IMR-90 (cell line): ENCODE data around the gene CLNS1A. TPM values are rescaled to one million over a fixed set of nuclear protein-coding genes. Genes with fewer than 3 reads are reported as not detected.

Experiments used
- ATAC-seq: fragments of 200-7000 bp; cut with Tn5 transposase; 2 replicates; pipeline ENCODE4 v1.9.1; 2020; ENCODE audit warnings: low read depth, mild to moderate bottlenecking, moderate library complexity
- BruUV-seq: library from RNA; stranded (reverse); fragments of 400-500 nt; replicated peaks from 2 replicates; lab custom pipeline; 2021; lab: Mats Ljungman, UMichigan
- CTCF ChIA-PET: fragments of 300-600 bp; formaldehyde crosslinking; extraction: SDS; loops from one replicate; lab custom pipeline; 2021; ENCODE audit warnings: antibody characterized with exemption; lab: Yijun Ruan, JAX
- POLR2A ChIA-PET: fragments of 300-600 bp; sonication (Branson Sonifier 250); formaldehyde crosslinking; loops from one replicate; lab custom pipeline; 2022; ENCODE audit warnings: antibody characterized with exemption; ENCODE audit not compliant: unreplicated experiment; lab: Charles Lee
- DNase-seq: peaks from one replicate; pipeline ENCODE4 v3.0.0; 2013
- H2AFZ ChIP-seq: replicated peaks from 2 replicates; pipeline ENCODE3; 2013; ENCODE audit warnings: low read length, mild to moderate bottlenecking; ENCODE audit not compliant: poor library complexity
- H2AK5ac ChIP-seq: 2 replicates; pipeline ENCODE4 v1.6.1; 2013; ENCODE audit warnings: low read depth, low read length, inconsistent platforms
- H2AK9ac ChIP-seq: replicated peaks from 2 replicates; pipeline ENCODE3; 2013; ENCODE audit warnings: mild to moderate bottlenecking, low read depth, low read length, moderate library complexity; ENCODE audit not compliant: poor library complexity
- H2BK120ac ChIP-seq: 2 replicates; pipeline ENCODE4 v1.6.1; 2013; ENCODE audit warnings: low read depth, low read length, inconsistent platforms
- H2BK15ac ChIP-seq: 3 replicates; pipeline ENCODE4 v1.6.1; 2013; ENCODE audit warnings: low read depth, low read length, inconsistent platforms
- H2BK20ac ChIP-seq: 2 replicates; pipeline ENCODE4 v1.6.1; 2013; ENCODE audit warnings: low read depth, mild to moderate bottlenecking, inconsistent platforms, low read length, moderate library complexity
- H2BK5ac ChIP-seq: 2 replicates; pipeline ENCODE4 v1.6.1; 2013; ENCODE audit warnings: mild to moderate bottlenecking, low read depth, low read length, inconsistent platforms; ENCODE audit not compliant: poor library complexity, severe bottlenecking
- H3K14ac ChIP-seq: replicated peaks from 2 replicates; pipeline ENCODE4 v1.6.1; 2013; ENCODE audit warnings: low read depth, low read length, inconsistent platforms
- H3K18ac ChIP-seq: 2 replicates; pipeline ENCODE4 v1.6.1; 2013; ENCODE audit warnings: low read depth, low read length, control low read depth
- H3K23ac ChIP-seq: 2 replicates; pipeline ENCODE4 v1.6.1; 2013; ENCODE audit warnings: low read depth, low read length, inconsistent platforms
- H3K27ac ChIP-seq: 2 replicates; pipeline ENCODE4 v1.5.1; 2013; ENCODE audit warnings: mild to moderate bottlenecking, control low read depth, low read length; ENCODE audit not compliant: insufficient read depth
- H3K27me3 ChIP-seq: 2 replicates; pipeline ENCODE4 v1.6.1; 2013; ENCODE audit warnings: low read length; ENCODE audit not compliant: control insufficient read depth, insufficient read depth
- H3K36me3 ChIP-seq: 2 replicates; pipeline ENCODE4 v1.6.1; 2013; ENCODE audit warnings: low read length, mixed read lengths; ENCODE audit not compliant: control insufficient read depth, insufficient read depth
- H3K4ac ChIP-seq: 2 replicates; pipeline ENCODE4 v1.6.1; 2013; ENCODE audit warnings: low read depth, low read length, inconsistent platforms
- H3K4me1 ChIP-seq: 2 replicates; pipeline ENCODE4 v1.6.1; 2013; ENCODE audit warnings: low read length, mixed read lengths; ENCODE audit not compliant: control insufficient read depth, insufficient read depth
- H3K4me2 ChIP-seq: 2 replicates; pipeline ENCODE4 v1.6.1; 2013; ENCODE audit warnings: low read depth, mild to moderate bottlenecking, control low read depth, low read length, moderate library complexity
- H3K4me3 ChIP-seq: 2 replicates; pipeline ENCODE4 v1.5.1; 2013; ENCODE audit warnings: low read depth, mild to moderate bottlenecking, control low read depth, low read length, moderate library complexity; ENCODE audit not compliant: insufficient read depth
- H3K56ac ChIP-seq: 2 replicates; pipeline ENCODE4 v1.6.1; 2013; ENCODE audit warnings: low read length, inconsistent platforms; ENCODE audit not compliant: insufficient read depth; ENCODE audit errors: extremely low read depth
- H3K79me1 ChIP-seq, 2 experiments: 2 replicates each; pipeline ENCODE4 v1.6.1; 2013; ENCODE audit warnings: low read length in 2 of 2, inconsistent platforms in 1 of 2, low read depth in 1 of 2
- H3K9ac ChIP-seq: 2 replicates; pipeline ENCODE4 v1.6.1; 2013; ENCODE audit warnings: low read depth, low read length, control low read depth
- H3K9me1 ChIP-seq: 2 replicates; pipeline ENCODE4 v1.6.1; 2013; ENCODE audit warnings: low read length, inconsistent platforms; ENCODE audit not compliant: insufficient read depth
- H3K9me3 ChIP-seq: 2 replicates; pipeline ENCODE4 v1.6.1; 2013; ENCODE audit warnings: low read length; ENCODE audit not compliant: control insufficient read depth, insufficient read depth
- H4K20me1 ChIP-seq: 2 replicates; pipeline ENCODE4 v1.6.1; 2013; ENCODE audit warnings: low read length, inconsistent platforms; ENCODE audit not compliant: insufficient read depth
- H4K5ac ChIP-seq: 2 replicates; pipeline ENCODE4 v1.6.1; 2013; ENCODE audit warnings: mild to moderate bottlenecking, low read depth, low read length, control low read depth
- H4K8ac ChIP-seq, 2 experiments: 2 replicates each; pipeline ENCODE4 v1.6.1; 2013; ENCODE audit warnings: low read depth in 2 of 2, low read length in 2 of 2, control low read depth in 1 of 2, inconsistent platforms in 1 of 2
- H4K91ac ChIP-seq: 2 replicates; pipeline ENCODE4 v1.6.1; 2013; ENCODE audit warnings: low read depth, low read length, inconsistent platforms; ENCODE audit not compliant: insufficient read depth
- BHLHE40 ChIP-seq: fragments of 150-350 bp; IDR thresholded peaks from 2 replicates; pipeline ENCODE4 v1.6.1; 2016; ENCODE audit warnings: mild to moderate bottlenecking, low read depth, low read length
- FOS ChIP-seq: fragments of 150-350 bp; IDR thresholded peaks from 2 replicates; pipeline ENCODE4 v1.6.1; 2016; ENCODE audit warnings: low read depth, low read length
- NFE2L2 ChIP-seq: fragments of 150-350 bp; IDR thresholded peaks from 2 replicates; pipeline ENCODE4 v1.6.1; 2016; ENCODE audit warnings: low read depth, mild to moderate bottlenecking, low read length
- RAD21 ChIP-seq: IDR thresholded peaks from 2 replicates; pipeline ENCODE4 v1.6.1; 2012; ENCODE audit warnings: low read length, improper control_type of control experiment
- SMC3 ChIP-seq: fragments of 150-350 bp; IDR thresholded peaks from 2 replicates; pipeline ENCODE4 v1.6.1; 2016; ENCODE audit warnings: low read depth, mild to moderate bottlenecking, antibody characterized with exemption, low read length, moderate library complexity
- WGBS, 2 experiments: methylation state at CpG; one replicate each; pipeline versions ENCODE4 v1.1.5 to v1.1.7; 2013; ENCODE audit warnings: missing lambda C conversion rate in 2 of 2; ENCODE audit not compliant: insufficient read length in 1 of 2; ENCODE audit errors: extremely low coverage in 2 of 2; 5-methylcytosine and 5-hydroxymethylcytosine counted together
- dilution Hi-C: fragments of 300-500 bp; cut with HindIII; formaldehyde crosslinking; loops from one replicate; pipeline ENCODE4 v1.14.3; 2018; ENCODE audit warnings: low sequenced_read_pairs; ENCODE audit not compliant: unreplicated experiment
- in situ Hi-C: fragments of 300-500 bp; cut with MboI; formaldehyde crosslinking; loops from 3 replicates; pipeline ENCODE4 v1.14.3; 2019; ENCODE audit warnings: low sequenced_read_pairs, inconsistent platforms, mixed read lengths
- intact Hi-C: fragments of 100-400 bp; cut with micrococcal nuclease; formaldehyde crosslinking; loops from 2 replicates; pipeline ENCODE4 v1.10.0; 2022
- polyA plus RNA-seq, 3 experiments: library from polyadenylated mRNA; depleted of rRNA; stranded (reverse); fragments of >200 nt; gene quantifications; 2 replicates each; pipeline ENCODE4 v1.2.3, GENCODE V29; 2012; ENCODE audit warnings: low replicate concordance in 1 of 3
- total RNA-seq: library from RNA; depleted of rRNA; stranded (reverse); fragments of >200 nt; gene quantifications from 2 replicates; pipeline ENCODE4 v1.2.3, GENCODE V29; 2012
- TF ChIP-seq, protein P1 (sequence below): conservative IDR thresholded peaks from 2 replicates; pipeline ENCODE4 v1.5.1; 2012; ENCODE audit warnings: mild to moderate bottlenecking, low read depth, low read length, improper control_type of control experiment

CLNS1A gene
- total and polyA plus RNA-seq, 2 of the 4 experiments (the other 2 are of a cell fraction) = 66.7 to 97.0 TPM

DNA sequence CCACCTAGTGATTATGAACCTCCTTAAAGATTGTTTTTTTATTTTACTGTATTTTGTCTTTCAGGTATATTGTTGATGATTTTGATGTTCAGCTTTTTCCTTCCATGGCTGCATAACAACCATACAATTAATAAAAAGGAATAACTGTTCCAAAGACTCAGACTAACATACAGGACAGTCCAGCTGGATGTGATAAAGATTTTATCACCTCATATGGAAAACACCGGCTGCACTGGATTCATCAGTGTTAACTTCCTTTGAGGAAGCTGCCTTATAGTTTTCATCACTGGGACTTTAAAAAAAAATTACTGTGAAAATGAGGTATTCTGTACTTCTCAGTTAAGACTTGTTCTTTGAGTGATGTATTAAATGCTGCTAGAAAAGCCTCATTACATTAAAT lies 28.4 kb downstream of the CLNS1A start:
- H2BK20ac ChIP-seq = no peak overlapping the region
- no peak overlapping the region for H3K18ac ChIP-seq
- POLR2A ChIA-PET = no interaction called here
- H3K9ac ChIP-seq = no peak overlapping the region
- no peak overlapping the region for H2BK15ac ChIP-seq
- no peaks in the 10 kb centered on the region for H3K9me3 ChIP-seq
- H3K14ac ChIP-seq = no peak overlapping the region
- dilution Hi-C loops (no loop called here), intact Hi-C loops (no loop called here), in situ Hi-C loops (no loop called here)
- H3K4me1 ChIP-seq = no peaks in the 10 kb centered on the region
- no CpG with 5 or more reads among the region's 1 CpG for WGBS, 2 experiments
- no peaks in the 10 kb centered on the region for H3K27me3 ChIP-seq
- TF ChIP-seq, protein P1, sequence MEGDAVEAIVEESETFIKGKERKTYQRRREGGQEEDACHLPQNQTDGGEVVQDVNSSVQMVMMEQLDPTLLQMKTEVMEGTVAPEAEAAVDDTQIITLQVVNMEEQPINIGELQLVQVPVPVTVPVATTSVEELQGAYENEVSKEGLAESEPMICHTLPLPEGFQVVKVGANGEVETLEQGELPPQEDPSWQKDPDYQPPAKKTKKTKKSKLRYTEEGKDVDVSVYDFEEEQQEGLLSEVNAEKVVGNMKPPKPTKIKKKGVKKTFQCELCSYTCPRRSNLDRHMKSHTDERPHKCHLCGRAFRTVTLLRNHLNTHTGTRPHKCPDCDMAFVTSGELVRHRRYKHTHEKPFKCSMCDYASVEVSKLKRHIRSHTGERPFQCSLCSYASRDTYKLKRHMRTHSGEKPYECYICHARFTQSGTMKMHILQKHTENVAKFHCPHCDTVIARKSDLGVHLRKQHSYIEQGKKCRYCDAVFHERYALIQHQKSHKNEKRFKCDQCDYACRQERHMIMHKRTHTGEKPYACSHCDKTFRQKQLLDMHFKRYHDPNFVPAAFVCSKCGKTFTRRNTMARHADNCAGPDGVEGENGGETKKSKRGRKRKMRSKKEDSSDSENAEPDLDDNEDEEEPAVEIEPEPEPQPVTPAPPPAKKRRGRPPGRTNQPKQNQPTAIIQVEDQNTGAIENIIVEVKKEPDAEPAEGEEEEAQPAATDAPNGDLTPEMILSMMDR = no peak
- no peak for TF ChIP-seq RAD21
- TF ChIP-seq BHLHE40 = no peak
- no peak for TF ChIP-seq NFE2L2
- no peak for TF ChIP-seq SMC3
- TF ChIP-seq FOS = no peak
- DNase-seq = no peak
- no peak for ATAC-seq
- no peaks in the 10 kb centered on the region; a peak in 1 of 4 replicates for H3K79me1 ChIP-seq
- no peak overlapping the region for H2BK5ac ChIP-seq
- H4K5ac ChIP-seq = no peak overlapping the region
- H2AK5ac ChIP-seq = no peak overlapping the region
- H4K91ac ChIP-seq = no peak overlapping the region
- CTCF ChIA-PET = interaction anchor here (0.8 kb wide), 1 partner anchor 421 kb away, joined by 3 read pairs; no protein-coding TSS in a partner anchor
- H3K36me3 ChIP-seq = peaks cover 5% of the 10 kb centered on the region
- no peak overlapping the region for H3K4me3 ChIP-seq
- no peak overlapping the region for H2BK120ac ChIP-seq
- H3K27ac ChIP-seq = no peak overlapping the region
- H3K56ac ChIP-seq = no peak overlapping the region
- H4K8ac ChIP-seq = no peak overlapping the region
- no peaks in the 10 kb centered on the region for H4K20me1 ChIP-seq
- no TSS peak for BruUV-seq
- peaks cover 3% of the 10 kb centered on the region; the same call in 1 of the 2 replicates for H3K9me1 ChIP-seq
- no peak overlapping the region for H3K4me2 ChIP-seq
- H2AK9ac ChIP-seq = no peak overlapping the region
- no peak overlapping the region for H2AFZ ChIP-seq
- H3K4ac ChIP-seq = no peak overlapping the region
- H3K23ac ChIP-seq = no peak overlapping the region
